ENCODE results near the gene MTCL3.
A peak's percentile ranks its signal among the peaks of the same experiment; 100 is the strongest.
"Not testable (repeated sequence)": the region's sequence is repeated elsewhere in the genome, so short reads cannot be mapped to it uniquely, and the experiment has no call there.

Gene MTCL3

DNA sequence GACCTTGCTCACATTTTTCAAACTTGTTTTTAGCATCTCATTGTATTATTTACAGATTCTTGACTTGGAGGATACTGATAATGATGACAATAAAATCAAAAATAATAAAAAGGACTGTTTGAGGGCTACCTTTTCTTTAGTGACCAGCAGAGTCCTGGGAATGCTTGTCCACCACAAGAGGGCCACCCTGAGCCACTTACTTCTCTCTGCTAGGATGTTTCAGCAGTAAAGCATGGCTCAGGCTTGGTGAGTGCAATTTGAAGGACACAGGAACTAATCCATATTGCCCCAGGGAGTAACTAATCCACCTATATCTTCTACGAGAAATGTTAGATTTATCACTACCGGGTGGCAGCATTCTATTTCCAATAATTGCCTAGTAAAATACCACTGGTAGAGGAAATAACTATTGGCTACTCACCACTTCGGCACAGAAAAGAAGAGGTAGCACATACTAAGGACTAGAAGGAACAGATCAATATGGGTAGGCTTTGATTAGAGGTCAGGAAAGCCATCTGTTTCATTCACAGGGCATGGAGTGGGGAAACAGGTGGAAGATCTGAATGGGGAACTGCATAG, 54.2 kb downstream of the MTCL3 start:
- peak in 1 of 2 experiments; percentile 6 for DNase-seq

DNA sequence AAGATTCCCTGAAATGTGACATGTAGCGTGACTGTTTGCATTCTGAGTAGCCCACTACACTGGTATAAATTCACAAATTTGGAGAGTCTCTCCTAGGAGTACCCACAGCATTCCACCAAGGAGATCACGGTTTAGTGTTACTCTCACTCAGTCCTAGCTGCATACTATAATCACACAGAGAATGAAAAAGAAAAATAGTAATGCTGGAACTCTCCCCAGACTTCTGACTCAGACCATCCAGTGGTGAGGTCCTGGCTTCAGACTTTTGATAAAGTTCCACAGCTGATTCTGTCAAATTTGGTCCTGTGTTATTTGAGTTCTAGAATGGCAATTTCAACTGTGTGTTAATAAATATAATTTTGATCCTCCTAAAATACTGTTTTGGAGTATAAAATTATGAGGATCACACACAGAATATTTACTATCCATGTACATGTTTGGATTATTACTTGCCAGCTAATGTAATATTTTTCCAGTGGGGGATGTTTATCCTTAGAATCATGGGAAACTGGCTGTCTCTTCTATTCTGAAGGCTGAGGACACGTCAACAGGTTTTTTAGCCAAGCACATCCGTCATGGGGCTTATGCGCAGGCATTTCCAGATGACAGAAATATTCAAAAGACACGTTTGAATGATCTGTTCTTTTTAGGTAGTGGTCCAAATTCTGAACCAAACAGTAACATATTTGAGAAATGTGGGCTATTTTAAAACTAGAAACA, 54.8 kb downstream of the MTCL3 start:
- no peak for DNase-seq

DNA sequence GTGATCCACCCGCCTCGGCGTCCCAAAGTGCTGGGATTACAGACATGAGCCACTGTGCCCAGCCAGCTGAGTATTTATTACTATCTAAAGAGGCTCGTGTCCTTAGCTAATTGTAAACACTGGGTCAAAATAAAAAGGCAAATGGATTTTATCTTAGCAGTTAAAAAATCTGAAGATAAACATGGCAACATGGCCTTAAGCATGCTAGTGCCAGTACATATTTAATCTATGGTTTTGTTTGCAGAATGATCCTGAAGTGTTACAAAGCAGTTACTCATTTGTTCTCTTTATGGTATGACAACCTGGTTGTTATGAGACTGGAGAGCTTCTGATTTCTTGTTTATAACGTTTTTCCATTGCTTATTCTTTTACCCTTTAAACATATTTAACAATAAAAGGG, 56.1 kb downstream of the MTCL3 start:
- no peak for DNase-seq

DNA sequence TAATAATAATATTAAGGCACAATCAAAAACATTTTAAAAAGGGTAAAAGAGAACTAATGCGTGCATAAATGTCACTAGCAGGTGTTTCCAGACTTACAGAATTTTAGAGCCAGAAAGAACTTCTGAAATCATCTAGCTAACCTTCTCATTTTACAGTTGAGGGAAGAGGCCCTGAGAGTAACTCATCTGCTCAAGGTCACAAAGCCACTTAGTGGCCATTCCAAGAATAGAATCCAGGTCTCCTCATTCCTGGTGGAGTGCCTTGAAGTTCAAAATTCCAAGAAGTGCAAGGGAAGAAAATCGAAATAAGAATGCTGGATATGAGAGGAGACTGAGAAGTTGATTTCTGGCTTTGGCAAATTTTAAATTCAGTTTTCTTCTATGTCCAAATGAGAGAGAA, 56.8 kb downstream of the MTCL3 start:
- DNase-seq, result no peak

DNA sequence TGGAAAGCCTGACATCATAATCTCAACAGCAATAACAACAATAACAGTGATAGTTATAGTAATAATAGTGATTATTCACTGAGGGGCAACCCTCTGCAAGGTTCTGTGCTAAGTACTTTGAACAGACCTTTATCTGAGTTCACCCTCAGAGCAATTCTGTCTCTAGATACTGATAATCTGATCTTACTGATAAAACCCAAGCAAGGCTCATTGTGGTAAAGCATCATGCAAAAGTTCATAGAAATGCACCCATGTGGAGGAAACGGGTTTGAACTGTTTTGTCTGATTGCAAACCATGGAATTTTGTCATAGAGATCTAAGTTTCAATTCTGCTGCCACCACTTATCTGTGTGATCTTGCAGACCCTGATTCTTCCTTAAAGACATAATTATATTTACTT, 58.7 kb downstream of the MTCL3 start:
- DNase-seq, result no peak

DNA sequence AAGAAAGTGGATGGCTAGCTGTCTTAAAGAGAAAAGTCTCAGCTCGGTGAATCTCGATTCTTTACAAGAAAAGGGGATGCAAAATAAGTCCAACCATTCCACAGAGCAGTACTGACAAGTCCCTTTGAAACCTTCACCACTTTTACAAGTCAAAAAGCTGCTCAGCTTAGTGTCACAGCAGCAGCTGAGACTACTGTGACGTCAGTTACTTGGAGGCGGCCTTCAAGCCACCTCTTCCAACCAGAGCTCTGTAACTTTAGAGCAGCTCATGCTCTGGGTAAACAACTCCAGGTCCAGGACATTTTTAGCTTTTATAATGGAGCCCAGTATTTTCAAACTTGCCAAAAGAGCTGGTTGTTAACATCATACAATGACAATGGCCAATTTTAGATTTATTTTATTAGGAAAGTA, 59.9 kb downstream of the MTCL3 start, which contains the start of gene KIAA0408:
TSS of gene KIAA0408 (minus strand) at position 159 of the 411 bp plus-strand sequence. CDS start 5,408 bp downstream, outside the sequence.
- no peak for DNase-seq

DNA sequence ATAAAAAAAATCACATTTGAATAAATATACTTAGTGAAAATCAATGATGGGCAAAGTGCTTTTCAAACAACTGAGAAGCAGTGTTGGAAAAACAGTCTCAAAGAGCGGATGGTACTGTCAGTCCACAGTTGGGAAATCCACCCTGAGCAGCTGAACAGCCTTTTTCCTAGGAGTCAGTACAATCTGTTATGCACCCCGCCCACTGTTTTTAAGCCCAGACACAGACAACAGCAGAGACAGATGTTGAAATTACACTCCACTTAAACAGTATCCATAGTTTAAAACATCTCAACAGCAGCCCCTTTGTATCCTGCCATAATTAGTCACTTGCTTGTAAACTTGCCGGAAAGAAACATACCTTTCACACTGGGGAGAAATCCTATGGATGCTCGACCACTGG, 60.3 kb downstream of the MTCL3 start:
- DNase-seq, result no peak

DNA sequence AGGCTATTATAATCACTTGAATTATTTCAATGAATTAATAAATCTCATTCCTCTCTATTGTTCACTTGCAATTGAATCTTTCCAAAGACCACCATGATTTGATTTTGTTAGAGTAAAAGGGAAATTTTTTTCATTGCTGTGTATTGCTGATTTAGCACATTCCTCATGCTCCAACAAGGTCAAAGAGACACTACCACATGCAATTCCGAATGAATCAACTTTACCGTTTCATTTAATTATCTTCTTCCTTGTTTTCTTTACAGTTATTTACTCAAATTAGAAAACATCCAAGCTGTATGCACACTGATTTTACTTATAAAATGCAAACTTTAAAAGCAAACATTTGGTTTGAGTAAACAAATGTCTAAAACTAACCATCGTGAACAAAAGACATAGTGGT, 60.9 kb downstream of the MTCL3 start:
- DNase-seq, result no peak

DNA sequence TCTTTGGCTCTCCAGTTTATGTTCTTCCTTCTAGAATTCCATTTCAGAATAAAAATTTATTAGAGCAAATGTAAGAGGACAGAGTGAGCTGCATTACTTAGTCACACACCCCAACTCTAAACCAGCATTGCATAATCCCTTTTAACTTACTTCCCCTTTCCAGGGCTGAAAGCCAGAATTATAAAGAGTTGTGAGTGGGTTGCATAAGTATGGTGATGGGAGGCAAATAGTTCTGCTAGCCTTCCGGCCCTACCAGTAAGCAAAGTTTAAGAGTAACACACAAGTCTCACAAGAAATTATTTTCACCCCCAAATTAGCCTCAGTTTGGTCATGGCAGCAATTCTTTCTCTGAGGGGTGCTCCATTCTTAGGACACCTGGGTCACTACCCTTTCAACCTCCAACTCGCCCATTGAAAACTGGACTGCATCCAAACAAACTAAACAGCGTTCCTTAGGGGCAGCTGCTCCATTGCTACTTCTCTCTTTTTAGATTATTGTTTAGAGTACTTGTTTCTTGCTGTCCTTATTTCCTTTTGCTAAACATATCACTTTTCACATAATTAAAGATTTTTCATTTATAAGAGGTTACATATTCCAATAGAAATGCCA, 61.6 kb downstream of the MTCL3 start:
- no peak for DNase-seq

DNA sequence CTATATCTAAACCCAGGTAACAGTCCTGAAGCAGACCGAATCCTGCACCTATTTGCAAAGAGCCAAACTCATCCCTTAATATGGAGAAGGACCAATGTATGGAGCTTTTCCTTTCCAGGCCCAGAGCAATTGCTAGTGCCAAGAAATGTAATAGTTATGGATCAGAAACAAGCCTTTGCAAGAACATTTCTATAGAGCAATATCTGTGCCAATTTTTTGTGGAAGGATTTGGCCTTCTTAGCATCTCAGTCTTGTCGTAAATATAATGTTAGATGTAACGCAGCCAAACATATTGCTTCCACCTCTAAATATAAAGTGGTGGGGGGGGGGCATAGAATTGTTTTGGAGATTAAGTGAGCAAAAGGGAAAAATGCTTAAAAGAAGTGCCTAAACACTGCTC, 62.7 kb downstream of the MTCL3 start:
- no peak for DNase-seq

DNA sequence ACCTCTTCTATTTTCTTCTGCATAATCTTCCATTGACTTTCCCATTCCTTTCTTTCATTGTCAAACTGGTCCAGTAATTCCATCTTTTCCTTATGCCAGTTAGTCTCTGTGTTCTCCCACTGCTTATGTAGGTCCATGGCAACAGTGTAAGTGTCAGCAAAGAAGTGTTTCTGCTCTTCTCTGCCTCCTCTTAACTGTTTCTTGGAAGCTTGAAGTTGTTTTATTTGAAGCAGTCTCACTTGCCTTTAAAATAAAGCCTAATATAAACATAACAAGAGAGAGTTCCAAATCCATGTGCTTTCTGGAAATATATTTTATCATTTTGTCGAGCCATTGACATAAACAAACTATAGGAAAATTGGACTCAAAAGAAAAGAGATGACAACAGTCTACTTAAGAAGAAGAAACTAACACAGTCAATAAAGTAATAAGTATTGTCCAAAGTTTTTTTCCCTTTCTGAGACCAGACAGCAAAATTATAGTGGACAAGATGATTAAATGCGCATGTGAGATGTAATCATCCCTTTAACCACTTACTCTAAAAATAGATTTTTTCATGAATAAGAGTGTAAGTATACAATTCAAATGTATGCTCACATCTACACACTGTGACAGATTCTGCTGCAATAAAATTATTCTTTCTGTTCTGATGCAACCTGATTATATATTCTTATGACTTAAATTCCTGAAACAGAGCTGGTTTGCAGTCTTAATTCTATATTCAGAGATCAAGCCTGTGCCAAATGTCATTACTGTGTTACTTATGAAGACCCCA, 65.1 kb downstream of the MTCL3 start:
- no peak for DNase-seq

DNA sequence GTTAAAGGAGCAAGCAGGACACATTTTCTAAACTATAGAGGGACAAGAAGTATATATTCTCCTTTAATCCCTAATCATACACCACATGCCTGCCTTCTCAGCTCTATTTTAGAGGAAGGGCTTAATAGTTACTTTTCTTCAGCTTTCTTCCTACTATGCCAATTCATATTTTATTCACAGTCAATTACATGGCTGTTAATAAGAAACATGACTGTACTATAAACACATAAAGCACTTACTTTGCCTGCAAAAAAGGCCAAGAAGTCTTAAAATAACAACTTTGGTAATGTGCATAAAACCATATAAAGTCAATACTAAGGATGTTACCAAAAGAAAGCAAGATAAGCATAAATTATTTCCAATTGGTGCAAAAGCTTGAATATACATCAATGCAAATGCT, 66.3 kb downstream of the MTCL3 start:
- DNase-seq, result no peak

DNA sequence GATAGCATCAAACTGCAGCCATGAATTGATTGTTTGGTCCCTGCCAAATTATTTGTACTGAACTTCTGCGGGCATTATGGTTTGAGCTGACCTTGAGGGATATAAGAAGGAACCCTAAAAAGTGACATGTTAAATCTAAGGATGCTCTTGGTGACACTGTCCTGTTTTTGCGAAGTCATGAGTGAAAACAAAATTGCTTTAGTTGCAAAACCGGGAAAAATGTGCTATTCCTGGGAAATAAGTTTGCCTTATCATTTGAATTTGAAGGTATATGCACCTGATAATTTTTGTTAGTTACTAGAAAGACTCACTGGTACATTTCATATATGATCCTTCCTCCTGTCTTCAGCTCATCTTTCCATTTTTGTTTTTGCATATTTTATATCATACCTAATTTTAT, 67.7 kb downstream of the MTCL3 start:
- no peak for DNase-seq

DNA sequence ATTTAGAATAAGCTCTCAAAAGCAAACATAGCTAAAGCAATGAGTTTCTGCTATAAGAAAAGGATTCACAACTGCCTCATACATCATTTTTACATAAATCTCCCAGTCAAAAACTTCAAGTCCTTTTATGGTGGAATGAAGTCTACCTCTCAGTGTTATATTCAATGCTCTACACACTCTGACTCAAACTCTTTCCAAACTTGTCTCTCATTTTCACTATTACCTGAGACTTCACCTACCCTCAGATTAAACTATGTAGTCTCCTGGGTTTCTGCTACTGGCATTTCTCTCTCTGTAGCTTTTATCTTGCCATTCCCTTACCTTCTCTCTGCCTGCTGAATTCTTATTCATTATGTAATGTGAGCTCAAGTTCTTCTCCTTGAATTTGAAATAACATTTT, 71.4 kb downstream of the MTCL3 start:
- no peak for DNase-seq

DNA sequence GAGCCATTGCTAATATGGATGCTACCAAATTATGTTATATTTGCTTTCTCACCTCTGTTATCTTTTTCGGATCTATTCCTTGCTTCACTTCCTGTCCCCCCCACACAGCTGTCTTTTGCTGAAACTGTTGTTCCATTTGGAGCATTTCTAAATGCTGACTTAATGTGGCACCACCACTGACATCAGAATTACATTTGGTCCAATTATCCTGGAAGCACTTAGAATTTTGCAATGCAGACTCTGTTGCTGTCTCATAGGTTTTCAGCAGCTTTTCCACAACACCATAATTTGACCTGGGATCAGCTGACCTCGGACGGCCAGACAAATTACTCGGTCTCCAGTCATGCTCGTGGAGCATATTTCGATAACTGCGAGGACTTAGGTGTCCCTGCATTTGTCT, 72.8 kb downstream of the MTCL3 start:
- DNase-seq, result no peak

DNA sequence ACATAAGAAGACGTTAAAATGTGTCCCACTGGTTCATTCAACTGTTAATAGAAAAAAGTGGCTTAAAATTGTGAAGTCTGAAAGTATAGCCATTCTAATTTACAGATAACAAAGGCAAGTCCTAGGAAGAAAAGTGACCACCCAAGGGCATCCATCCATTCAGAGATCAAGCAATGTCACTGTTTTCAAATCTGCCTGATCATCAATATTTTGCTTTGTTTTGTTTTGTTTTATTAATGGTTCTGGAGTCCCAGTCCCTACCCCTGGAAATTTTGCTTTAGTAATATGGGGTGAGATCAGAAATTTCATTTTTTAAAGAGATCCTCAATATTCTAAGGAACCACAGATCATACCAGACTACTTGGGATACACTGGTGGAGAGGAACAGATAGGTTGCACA, 77.3 kb downstream of the MTCL3 start:
- no peak for DNase-seq

DNA sequence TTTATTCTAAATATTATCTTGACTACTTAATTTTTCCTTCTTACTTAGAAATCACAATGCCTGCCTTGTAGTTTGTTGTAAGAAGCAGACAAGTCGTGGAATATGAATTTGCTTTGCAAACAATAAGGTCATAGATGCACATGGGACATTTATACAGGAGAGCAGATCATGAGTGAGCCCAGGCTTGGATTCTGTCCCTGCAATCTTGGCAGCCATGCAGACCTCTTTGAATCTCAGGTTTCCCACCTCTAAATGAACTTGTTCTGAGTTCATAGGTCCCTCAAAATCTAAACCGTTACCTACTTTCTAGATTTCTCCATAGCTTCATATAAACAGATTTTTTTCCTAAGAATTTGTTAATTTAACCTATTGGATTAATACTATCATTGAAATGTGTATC, 79.4 kb downstream of the MTCL3 start:
- DNase-seq, result no peak

DNA sequence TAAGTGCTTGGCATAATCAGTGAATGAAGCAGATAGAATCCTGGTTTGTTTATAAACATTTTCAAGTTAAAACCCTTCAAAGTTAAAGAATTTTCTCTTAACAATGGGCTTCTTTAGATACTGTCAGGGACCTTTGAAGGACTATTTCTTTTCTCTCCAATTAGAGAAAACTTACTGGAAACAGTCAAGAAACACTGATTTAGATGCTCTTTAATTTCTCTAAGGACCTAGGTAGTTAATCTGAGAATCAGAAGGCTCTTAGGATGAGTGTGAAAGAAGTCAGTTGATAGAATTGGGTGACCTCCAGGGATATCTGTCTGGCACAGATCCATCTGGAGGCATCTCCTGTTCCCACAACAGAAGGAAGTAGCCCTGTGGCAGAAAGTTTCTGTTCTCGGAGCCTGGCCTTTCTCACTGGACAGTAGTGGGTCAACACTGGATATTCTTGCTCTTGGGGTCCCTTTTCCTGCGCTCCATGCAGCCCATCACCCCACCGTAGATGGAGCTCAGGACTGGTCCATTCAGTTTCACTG, 82.5 kb downstream of the MTCL3 start:
- no peak for DNase-seq

DNA sequence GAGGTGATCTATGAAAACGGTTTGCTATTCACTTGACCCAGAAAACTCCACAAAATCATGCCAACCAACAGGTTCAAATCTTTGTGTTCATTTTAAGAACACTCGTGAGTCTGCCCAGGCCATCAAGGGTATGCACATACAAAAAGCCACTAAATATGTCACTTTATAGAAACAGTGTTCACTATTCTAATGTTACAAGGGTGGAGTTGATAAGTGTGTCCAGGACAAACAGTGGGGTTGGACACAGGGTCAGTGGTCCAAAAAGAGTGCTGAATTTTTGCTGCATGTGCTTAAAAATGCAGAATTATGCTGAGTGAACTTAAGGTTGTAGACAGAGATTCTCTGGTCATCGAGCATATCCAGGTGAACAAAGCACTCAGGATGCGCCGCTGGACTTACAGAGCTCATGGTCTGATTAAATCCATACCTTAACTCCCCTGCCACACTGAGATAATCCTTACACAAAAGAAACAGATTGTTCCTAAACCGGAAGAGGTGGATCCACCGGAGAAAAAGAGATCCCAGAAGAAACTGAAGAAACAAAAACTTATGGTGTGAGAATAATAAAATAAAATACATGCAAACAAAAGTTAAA, 83.4 kb downstream of the MTCL3 start:
- DNase-seq, result no peak

DNA sequence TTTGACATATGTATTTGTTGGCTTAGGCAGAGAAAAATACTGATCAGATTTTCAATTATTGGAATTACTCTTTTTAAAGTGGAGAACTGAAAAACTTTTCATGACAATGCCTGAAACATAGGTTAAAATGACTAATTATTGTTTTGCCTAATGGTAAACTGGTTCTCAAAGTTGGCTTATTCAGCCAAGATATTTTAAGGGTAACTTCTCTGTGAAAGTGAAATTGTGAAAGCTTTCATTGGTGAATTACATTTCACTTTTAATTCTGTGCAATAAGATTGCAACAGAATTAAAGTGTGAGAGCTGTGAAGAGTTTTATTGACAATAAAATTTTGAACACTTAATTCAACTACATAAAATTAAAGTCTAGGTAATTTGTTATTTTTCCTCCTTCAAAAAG, 84.5 kb downstream of the MTCL3 start:
- DNase-seq, result no peak

DNA sequence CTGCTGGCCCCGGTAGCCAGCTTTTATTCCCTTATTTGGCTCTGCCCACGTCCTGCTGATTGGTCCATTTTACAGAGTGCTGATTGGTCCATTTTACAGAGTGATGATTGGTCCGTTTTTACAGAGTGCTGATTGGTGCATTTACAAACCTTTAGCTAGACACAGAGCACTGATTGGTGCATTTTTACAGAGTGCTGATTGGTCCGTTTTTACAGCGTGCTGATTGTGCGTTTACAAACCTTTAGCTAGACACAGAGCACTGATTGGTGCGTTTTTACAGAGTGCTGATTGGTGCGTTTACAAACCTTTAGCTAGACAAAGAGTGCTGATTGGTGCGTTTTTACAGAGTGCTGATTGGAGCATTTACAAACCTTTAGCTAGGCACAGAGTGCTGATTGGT, 90.6 kb downstream of the MTCL3 start:
- not testable (repeated sequence) for DNase-seq

DNA sequence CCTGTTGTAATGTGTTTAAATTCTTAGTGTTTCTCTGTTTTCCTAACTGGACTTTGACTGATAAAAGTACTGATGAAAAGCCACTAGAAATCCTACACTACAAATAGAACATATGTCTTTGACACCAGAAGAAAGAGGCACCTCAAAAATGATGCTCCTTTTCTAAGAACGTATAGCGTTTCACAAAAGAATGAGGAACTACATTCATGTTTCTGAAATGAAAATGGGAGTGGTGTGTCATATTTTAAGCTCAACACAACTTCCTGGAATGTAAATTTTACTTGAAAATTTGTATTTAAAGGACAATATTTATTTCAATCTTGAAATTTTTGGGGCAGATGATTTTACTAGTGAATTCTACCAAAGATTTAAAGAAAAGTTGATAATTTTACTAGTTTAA, 95.2 kb downstream of the MTCL3 start:
- no peak for DNase-seq

Measured in NCI-H187 (cell line).